Esophagus muscularis mucosa (tissue), 4 donors: ENCODE results near the gene CFAP92. TPM values are rescaled to one million over a fixed set of nuclear protein-coding genes. Genes with fewer than 3 reads are reported as not detected.

ENCODE experiments used
- DNase-seq: peaks from one replicate; pipeline ENCODE4 v3.0.0-alpha.2; 2017; ENCODE audit errors: extremely low spot score
- H3K27ac ChIP-seq, 4 donors: fragments of 200-600 bp; sonication (generic); replicated peaks in 1 of 4; 1 replicate in 3 of 4; 2 replicates in 1 of 4; pipeline ENCODE4 v1.5.1; 2016 to 2019; ENCODE audit warnings: mild to moderate bottlenecking in 1 of 4
- H3K27me3 ChIP-seq, 4 donors: fragments of 200-600 bp; sonication (generic); one replicate each; pipeline versions ENCODE4 v1.5.1 to v1.6.0; 2016 to 2019
- H3K36me3 ChIP-seq, 4 donors: fragments of 200-600 bp; sonication (generic); one replicate each; pipeline ENCODE4 v1.5.1; 2016 to 2019
- H3K4me1 ChIP-seq, 4 donors: fragments of 200-600 bp; sonication (generic); one replicate each; pipeline ENCODE4 v1.5.1; 2016 to 2019
- H3K4me3 ChIP-seq, 4 donors: fragments of 200-600 bp; sonication (generic); 1 replicate in 2 of 4; 2 replicates in 2 of 4; pipeline ENCODE4 v1.5.1; 2016 to 2019; ENCODE audit warnings: mild to moderate bottlenecking in 4 of 4, moderate library complexity in 1 of 4
- H3K9me3 ChIP-seq, 4 donors: fragments of 200-600 bp; sonication (generic); 1 replicate in 3 of 4; 2 replicates in 1 of 4; pipeline ENCODE4 v1.5.1; 2016 to 2019
- EP300 ChIP-seq: sonication (generic); formaldehyde crosslinking; IDR thresholded peaks from one replicate; pipeline ENCODE4 v1.6.1; 2017; ENCODE audit warnings: antibody characterized with exemption
- POLR2A ChIP-seq: fragments of 450-650 bp; IDR thresholded peaks from one replicate; pipeline ENCODE4 v1.6.1; 2017; ENCODE audit warnings: antibody characterized with exemption, moderate library complexity, mild to moderate bottlenecking, low read depth
- POLR2AphosphoS5 ChIP-seq, 2 donors: sonication (generic); formaldehyde crosslinking; IDR thresholded peaks; one replicate each; pipeline ENCODE4 v1.6.1; 2017; ENCODE audit warnings: antibody characterized with exemption in 2 of 2
- WGBS: methylation state at CpG from one replicate; pipeline ENCODE4 v1.1.5; 2018; 5-methylcytosine and 5-hydroxymethylcytosine counted together
- intact Hi-C: fragments of 100-400 bp; cut with DNase I; formaldehyde crosslinking; loops from one replicate; pipeline ENCODE4 v1.15.1; 2023
- total RNA-seq, 4 donors: library from RNA; depleted of rRNA; stranded (reverse); fragments of >200 nt; gene quantifications; one replicate each; pipeline versions ENCODE4 v1.1.0 to v1.2.1, GENCODE V29; 2016
- TF ChIP-seq, protein P1 (sequence below), 3 experiments: fragments of 200-600 bp in 2 of 3; fragments of 450-650 bp in 1 of 3; sonication (generic) in 2 of 3; IDR thresholded peaks; one replicate each; pipeline ENCODE4 v1.5.1; 2017 to 2019; ENCODE audit warnings: antibody characterized with exemption in 3 of 3, mild to moderate bottlenecking in 2 of 3, moderate library complexity in 1 of 3

Gene CFAP92
- total RNA-seq, 4 donors from 2014 or later = 0.19 to 1.2 (median 0.47) TPM

DNA sequence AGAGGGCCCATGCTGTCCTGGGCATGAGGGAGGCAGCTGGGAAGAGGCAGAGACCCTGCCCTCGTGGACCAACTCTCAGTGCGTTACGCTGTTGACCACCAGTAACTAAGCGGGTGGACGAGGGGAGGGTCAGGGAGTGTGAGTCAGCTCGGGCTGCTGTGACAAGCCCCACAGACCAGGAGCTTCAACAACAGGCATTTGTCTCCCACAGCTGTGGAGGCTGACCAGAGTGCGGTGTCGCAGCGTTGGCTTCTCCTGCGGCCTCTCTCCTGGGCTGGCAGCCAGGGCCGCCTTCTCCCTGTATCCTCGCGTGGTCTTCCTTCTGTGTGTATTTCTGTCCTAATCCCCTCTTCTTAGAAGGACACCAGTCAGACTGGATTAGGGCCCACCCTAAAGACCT, 20.3 kb upstream of the CFAP92 start:
- Histone ChIP-seq H3K36me3 (no peaks in the 10 kb centered on the region), H3K27me3 (no peaks in the 10 kb centered on the region), H3K4me1 (peaks cover 32 to 54% (median 39%) of the 10 kb centered on the region in 4 donors), H3K4me3 (no peak overlapping the region), H3K9me3 (no peaks in the 10 kb centered on the region), H3K27ac (peak overlapping the region; percentile 25 to 73 (median 51))
- intact Hi-C loops = no loop called here
- WGBS = 92% methylated on average over 13 of the region's 13 CpGs
- DNase-seq = no peak
- TF ChIP-seq POLR2AphosphoS5 (IDR thresholded peaks at IDR 0.05) = no peak
- TF ChIP-seq POLR2A = no peak
- TF ChIP-seq, protein P1, sequence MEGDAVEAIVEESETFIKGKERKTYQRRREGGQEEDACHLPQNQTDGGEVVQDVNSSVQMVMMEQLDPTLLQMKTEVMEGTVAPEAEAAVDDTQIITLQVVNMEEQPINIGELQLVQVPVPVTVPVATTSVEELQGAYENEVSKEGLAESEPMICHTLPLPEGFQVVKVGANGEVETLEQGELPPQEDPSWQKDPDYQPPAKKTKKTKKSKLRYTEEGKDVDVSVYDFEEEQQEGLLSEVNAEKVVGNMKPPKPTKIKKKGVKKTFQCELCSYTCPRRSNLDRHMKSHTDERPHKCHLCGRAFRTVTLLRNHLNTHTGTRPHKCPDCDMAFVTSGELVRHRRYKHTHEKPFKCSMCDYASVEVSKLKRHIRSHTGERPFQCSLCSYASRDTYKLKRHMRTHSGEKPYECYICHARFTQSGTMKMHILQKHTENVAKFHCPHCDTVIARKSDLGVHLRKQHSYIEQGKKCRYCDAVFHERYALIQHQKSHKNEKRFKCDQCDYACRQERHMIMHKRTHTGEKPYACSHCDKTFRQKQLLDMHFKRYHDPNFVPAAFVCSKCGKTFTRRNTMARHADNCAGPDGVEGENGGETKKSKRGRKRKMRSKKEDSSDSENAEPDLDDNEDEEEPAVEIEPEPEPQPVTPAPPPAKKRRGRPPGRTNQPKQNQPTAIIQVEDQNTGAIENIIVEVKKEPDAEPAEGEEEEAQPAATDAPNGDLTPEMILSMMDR (IDR thresholded peaks at IDR 0.05) = no peak
- no peak for TF ChIP-seq EP300

DNA sequence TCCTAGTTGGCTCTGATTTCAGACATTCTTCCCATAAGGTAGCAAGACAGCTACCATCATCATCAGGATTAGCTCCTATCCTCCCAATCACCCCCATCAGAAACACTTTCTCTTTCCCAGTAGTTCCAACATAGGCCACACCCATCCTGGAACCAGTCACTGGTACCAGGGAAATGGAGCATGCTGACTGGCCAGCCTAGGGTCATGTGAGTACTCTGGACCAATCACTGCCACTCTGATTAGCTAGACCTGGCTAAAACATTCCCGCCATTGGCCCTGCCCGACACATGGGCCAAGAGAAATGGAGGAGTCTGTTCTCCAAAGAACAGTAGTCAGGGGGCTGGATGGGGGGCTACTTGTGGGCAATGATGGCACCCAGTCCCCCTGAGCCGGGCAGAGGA, 19.6 kb upstream of the CFAP92 start:
- no peaks in the 10 kb centered on the region for H3K9me3 ChIP-seq
- H3K4me1 ChIP-seq = peaks cover 28 to 54% (median 39%) of the 10 kb centered on the region in 4 donors
- H3K4me3 ChIP-seq = no peak overlapping the region
- intact Hi-C loops = no loop called here
- peak overlapping the region in 3 of 4 donors; percentile 25 to 73 (median 41) for H3K27ac ChIP-seq
- TF ChIP-seq EP300 (no peak), POLR2A (no peak), POLR2AphosphoS5 (IDR thresholded peaks at IDR 0.05) (no peak)
- TF ChIP-seq, protein P1 (IDR thresholded peaks at IDR 0.05) = no peak
- WGBS = 92% methylated on average over 2 of the region's 3 CpGs
- H3K27me3 ChIP-seq = no peaks in the 10 kb centered on the region
- H3K36me3 ChIP-seq = no peaks in the 10 kb centered on the region
- no peak for DNase-seq

DNA sequence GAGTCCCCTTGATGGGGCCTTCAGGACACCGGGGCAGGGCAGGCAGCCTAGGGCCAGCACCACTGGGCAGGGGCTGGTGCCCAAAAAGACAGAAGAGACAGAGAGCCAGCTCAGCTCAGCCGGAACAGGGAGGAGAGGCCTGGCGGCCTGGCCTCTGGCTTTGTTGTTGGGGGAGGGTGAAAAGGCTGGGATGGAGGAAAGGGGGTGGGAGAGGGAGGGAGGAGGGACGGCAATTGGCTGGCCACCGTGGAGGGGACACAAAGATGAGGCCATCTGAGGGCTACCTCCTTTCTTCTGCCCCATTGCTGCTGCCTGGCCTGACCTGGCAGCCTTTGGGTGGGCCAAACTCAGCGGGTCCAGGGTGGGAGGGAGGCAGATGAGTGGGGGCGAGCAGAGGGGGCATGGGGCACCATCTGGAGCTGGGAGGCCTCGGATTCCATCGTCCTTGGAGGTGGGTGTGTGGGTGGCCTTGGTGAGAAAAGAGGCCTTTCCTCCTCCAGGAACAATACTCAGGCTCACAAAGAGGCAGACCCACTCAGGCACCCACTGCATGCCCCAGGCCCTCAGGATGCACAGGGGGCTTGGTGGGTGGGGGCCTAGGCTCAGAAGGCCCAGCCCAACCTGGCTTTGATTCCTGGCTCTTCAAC, 16.6 kb upstream of the CFAP92 start:
- H3K4me1 ChIP-seq = peaks cover 16 to 57% (median 30%) of the 10 kb centered on the region in 4 donors
- no peak overlapping the region for H3K4me3 ChIP-seq
- no peaks in the 10 kb centered on the region for H3K36me3 ChIP-seq
- intact Hi-C loops = no loop called here
- DNase-seq = no peak
- WGBS = 78% methylated on average over 9 of the region's 9 CpGs
- H3K9me3 ChIP-seq = no peaks in the 10 kb centered on the region
- TF ChIP-seq, protein P1 (IDR thresholded peaks at IDR 0.05) = no peak
- TF ChIP-seq POLR2A = no peak
- H3K27ac ChIP-seq = peak overlapping the region in 2 of 4 donors; percentile 7 to 18
- H3K27me3 ChIP-seq = peaks cover 0 to 21% (median 0%) of the 10 kb centered on the region in 4 donors

DNA sequence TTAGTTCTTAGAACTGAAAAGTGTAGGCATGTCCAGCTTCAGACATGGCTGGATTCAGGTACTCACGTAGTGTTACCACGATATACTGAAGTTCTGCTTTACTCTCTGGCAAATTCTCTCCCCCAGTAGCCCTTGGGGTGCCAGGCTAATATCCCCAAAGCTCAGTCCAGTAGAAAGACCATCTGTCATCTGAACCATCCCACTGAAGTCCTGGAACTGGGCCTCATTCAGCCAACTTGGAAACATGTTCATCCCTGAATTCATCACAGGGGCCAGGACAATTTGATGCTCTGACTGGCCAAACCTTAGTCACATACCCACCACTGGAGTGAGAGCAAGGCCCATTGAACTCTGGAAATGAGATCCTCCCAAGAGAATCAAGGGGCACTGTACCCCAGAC, 15.4 kb upstream of the CFAP92 start:
- Histone ChIP-seq H3K27ac (no peak overlapping the region), H3K4me3 (no peak overlapping the region), H3K9me3 (no peaks in the 10 kb centered on the region), H3K4me1 (peaks cover 22 to 58% (median 33%) of the 10 kb centered on the region in 4 donors), H3K36me3 (no peaks in the 10 kb centered on the region), H3K27me3 (peaks cover 0 to 32% (median 0%) of the 10 kb centered on the region in 4 donors)
- WGBS = 100% methylated on average over 2 of the region's 2 CpGs
- intact Hi-C loops = no loop called here
- TF ChIP-seq, protein P1 (IDR thresholded peaks at IDR 0.05) = no peak
- TF ChIP-seq EP300 = no peak
- no peak for TF ChIP-seq POLR2A
- TF ChIP-seq POLR2AphosphoS5 (IDR thresholded peaks at IDR 0.05) = no peak
- no peak for DNase-seq
